ENCODE data around the gene SSRP1.

DNA sequence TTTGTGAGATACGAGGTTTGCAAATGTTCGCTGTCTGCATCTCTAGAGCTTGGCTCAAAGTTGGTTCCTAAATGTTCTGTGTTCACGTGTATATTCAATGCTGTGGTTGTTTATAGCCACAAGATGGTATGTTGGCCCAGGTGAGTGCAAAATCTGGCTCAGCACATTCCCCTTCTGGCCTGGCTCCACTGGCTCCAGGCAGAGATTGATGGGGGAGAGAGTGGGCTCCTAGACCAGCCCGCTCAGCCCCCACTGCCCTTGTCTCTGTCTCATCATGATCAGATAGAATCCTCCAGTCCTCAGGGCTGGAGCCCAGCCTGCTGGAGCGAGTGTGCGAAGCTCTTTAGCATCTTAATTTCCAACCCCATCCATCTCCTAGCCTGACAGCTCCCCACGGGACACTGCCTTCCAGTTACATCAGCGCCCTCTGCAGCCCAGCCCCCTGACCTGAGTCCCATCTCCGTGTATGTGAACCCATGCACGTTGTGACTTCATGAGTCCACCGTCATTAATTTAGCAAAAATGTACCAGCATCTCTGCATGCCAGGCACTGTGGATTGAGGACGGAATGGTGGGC, 4.4 kb upstream of the SSRP1 start:
- TF ChIP-seq POLR2A (IDR thresholded peaks at IDR 0.05; ENCODE audit: low read depth, low read length) (no peak), SMC3 (IDR thresholded peaks at IDR 0.05; ENCODE audit: low read depth, low read length) (no peak), RAD21 (IDR thresholded peaks at IDR 0.05; ENCODE audit: low read length) (peak; percentile 14; the same call in 1 of the 2 replicates), MAZ (IDR thresholded peaks at IDR 0.05; ENCODE audit: borderline replicate concordance, low read depth, low read length) (no peak), MXI1 (IDR thresholded peaks at IDR 0.05; ENCODE audit: borderline replicate concordance, low read depth, low read length) (no peak), CEBPB (IDR thresholded peaks at IDR 0.05; ENCODE audit: low read depth, low read length) (no peak)
- TF ChIP-seq, protein P1, sequence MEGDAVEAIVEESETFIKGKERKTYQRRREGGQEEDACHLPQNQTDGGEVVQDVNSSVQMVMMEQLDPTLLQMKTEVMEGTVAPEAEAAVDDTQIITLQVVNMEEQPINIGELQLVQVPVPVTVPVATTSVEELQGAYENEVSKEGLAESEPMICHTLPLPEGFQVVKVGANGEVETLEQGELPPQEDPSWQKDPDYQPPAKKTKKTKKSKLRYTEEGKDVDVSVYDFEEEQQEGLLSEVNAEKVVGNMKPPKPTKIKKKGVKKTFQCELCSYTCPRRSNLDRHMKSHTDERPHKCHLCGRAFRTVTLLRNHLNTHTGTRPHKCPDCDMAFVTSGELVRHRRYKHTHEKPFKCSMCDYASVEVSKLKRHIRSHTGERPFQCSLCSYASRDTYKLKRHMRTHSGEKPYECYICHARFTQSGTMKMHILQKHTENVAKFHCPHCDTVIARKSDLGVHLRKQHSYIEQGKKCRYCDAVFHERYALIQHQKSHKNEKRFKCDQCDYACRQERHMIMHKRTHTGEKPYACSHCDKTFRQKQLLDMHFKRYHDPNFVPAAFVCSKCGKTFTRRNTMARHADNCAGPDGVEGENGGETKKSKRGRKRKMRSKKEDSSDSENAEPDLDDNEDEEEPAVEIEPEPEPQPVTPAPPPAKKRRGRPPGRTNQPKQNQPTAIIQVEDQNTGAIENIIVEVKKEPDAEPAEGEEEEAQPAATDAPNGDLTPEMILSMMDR (conservative IDR thresholded peaks at IDR 0.05; ENCODE audit: low read depth, low read length), result no peak
- TF ChIP-seq, protein P2, sequence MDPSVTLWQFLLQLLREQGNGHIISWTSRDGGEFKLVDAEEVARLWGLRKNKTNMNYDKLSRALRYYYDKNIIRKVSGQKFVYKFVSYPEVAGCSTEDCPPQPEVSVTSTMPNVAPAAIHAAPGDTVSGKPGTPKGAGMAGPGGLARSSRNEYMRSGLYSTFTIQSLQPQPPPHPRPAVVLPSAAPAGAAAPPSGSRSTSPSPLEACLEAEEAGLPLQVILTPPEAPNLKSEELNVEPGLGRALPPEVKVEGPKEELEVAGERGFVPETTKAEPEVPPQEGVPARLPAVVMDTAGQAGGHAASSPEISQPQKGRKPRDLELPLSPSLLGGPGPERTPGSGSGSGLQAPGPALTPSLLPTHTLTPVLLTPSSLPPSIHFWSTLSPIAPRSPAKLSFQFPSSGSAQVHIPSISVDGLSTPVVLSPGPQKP (IDR thresholded peaks at IDR 0.05; ENCODE audit: borderline replicate concordance, low read depth, low read length), result no peak
- TF ChIP-seq, protein P3, sequence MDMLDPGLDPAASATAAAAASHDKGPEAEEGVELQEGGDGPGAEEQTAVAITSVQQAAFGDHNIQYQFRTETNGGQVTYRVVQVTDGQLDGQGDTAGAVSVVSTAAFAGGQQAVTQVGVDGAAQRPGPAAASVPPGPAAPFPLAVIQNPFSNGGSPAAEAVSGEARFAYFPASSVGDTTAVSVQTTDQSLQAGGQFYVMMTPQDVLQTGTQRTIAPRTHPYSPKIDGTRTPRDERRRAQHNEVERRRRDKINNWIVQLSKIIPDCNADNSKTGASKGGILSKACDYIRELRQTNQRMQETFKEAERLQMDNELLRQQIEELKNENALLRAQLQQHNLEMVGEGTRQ (IDR thresholded peaks at IDR 0.05; ENCODE audit: low read depth, low read length), result no peak
